Measurements from ENCODE around the gene KANK4.

The KANK4 gene

GRCh38 chr1:62318756-62319544 is at the start of gene KANK4:
TSS of gene KANK4 (minus strand) at chr1:62319434. CDS start at chr1:62281564, 37,870 bp downstream.
- no peak for DNase-seq

- no peak for DNase-seq
Measured at GRCh38 chr1:62368989-62369388, 49.8 kb upstream of the KANK4 start.

GRCh38 chr1:62367005-62367557 is 47.8 kb upstream of the KANK4 start:
- DNase-seq, result no peak

GRCh38 chr1:62364721-62365120 is 45.5 kb upstream of the KANK4 start:
- DNase-seq, result no peak

- no peak for DNase-seq
Measured at GRCh38 chr1:62362926-62363325, 43.7 kb upstream of the KANK4 start.

- DNase-seq, result no peak
Measured at GRCh38 chr1:62362061-62362917, 43.1 kb upstream of the KANK4 start.

- DNase-seq, result no peak
Measured at GRCh38 chr1:62361431-62361830, 42.2 kb upstream of the KANK4 start.

- DNase-seq, result no peak
Measured at GRCh38 chr1:62358665-62359373, 39.6 kb upstream of the KANK4 start.

GRCh38 chr1:62357916-62358315 is 38.7 kb upstream of the KANK4 start:
- DNase-seq, result no peak

- DNase-seq, result no peak
Measured at GRCh38 chr1:62356257-62356835, 37.1 kb upstream of the KANK4 start.

GRCh38 chr1:62355095-62355494 is 35.9 kb upstream of the KANK4 start:
- DNase-seq, result no peak

- no peak for DNase-seq
Measured at GRCh38 chr1:62353853-62354252, 34.6 kb upstream of the KANK4 start.

- no peak for DNase-seq
Measured at GRCh38 chr1:62352387-62352786, 33.2 kb upstream of the KANK4 start.

- no peak for DNase-seq
Measured at GRCh38 chr1:62349470-62350233, 30.4 kb upstream of the KANK4 start.

- no peak for DNase-seq
Measured at GRCh38 chr1:62346886-62347285, 27.7 kb upstream of the KANK4 start.

- no peak for DNase-seq
Measured at GRCh38 chr1:62343911-62344310, 24.7 kb upstream of the KANK4 start.

GRCh38 chr1:62342270-62342669 is 23.0 kb upstream of the KANK4 start:
- DNase-seq, result no peak

- no peak for DNase-seq
Measured at GRCh38 chr1:62341615-62342014, 22.4 kb upstream of the KANK4 start.

- DNase-seq, result no peak
Measured at GRCh38 chr1:62341089-62341488, 21.9 kb upstream of the KANK4 start.

GRCh38 chr1:62337706-62338631 is 18.7 kb upstream of the KANK4 start:
- no peak for DNase-seq

Data from activated CD4-positive, alpha-beta T cell treated with anti-CD3 and anti-CD28 coated beads for 4 hours (primary cell).